ENCODE data around the gene ZDHHC11. TPM values are rescaled to one million over a fixed set of nuclear protein-coding genes. Genes with fewer than 3 reads are reported as not detected.
A peak's percentile ranks its signal among the peaks of the same experiment; 100 is the strongest.
"Not testable (repeated sequence)": the region's sequence is repeated elsewhere in the genome, so short reads cannot be mapped to it uniquely, and the experiment has no call there.

Gene ZDHHC11
- total RNA-seq, 1 donor from 2014 or later, result 10.6 TPM

DNA sequence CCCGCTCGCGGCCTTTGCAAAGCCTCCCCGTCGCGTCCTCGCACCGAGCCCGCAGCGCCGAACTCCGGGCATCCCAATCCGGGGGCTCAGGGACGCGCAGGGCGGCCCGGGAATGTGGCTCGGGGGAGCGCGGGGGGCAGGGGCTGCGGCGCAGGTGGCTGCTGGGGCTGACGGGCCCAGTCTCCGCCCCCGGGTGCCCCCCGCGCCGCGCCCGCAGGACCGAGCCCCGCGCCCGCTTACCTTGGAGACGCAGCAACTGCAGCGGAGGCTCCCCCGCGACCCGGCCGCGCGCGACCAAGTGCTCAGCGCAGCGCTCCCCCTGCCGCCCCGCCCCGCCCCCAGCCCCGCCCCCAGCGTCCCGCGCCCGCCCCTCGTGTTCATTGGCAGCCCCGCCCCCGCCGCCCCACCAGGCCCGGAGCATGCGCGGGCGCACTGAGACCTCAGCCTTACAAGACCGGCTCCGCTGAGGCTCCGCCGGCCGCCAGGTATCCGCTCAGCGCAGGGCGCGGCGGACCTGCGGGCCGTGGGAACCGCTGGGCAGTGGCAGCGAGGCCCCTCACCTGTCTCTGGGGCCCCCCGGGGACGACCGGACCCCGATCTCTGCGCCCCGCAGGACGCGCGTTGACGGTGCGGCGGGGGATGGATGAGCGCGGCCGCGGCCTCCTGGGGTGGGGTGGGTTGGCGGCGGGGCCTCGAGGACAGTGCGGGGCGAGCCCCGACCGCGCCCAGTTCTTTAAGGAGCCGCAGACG, 66.2 kb downstream of the ZDHHC11 start, which contains the start of gene ZDHHC11B:
Gene ZDHHC11B (minus strand): TSS at position 302 of the 750 bp plus-strand sequence. CDS start 17,810 bp downstream, outside the sequence.
- DNase-seq (ENCODE audit: low spot score), result peak; percentile 92
- intact Hi-C loops (cut with DNase I), result loop anchor here (2.0 kb wide), 1 partner anchor 26 kb away; no protein-coding TSS in a partner anchor

DNA sequence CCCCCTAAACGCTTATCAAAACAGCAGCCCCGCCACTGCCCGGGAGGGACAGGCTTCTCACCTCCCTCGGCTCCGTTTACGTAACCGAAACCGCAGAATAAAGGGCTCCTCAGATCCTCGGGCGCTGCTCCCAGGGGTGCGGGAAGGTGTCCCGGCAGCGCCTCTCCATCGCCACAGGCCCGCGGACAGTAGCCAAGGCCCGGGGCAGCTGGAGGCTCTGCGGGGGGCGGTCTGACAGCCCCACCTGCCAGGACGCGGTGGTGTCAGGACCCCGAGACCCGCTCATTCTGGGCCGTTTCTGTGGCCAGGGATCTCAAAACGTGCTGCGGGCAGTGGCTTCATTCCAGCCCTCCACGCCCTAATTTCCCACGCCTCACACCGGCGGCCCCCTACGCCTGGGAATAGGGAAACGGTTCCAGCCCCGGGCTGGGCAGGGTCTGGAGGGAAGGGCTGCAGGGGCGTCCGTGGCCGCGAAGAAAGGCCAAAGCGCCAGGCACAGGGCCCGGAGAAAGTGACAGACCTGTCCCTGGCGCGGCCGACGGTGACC, 66.8 kb downstream of the ZDHHC11 start:
- not testable (repeated sequence) for DNase-seq (ENCODE audit: low spot score)

DNA sequence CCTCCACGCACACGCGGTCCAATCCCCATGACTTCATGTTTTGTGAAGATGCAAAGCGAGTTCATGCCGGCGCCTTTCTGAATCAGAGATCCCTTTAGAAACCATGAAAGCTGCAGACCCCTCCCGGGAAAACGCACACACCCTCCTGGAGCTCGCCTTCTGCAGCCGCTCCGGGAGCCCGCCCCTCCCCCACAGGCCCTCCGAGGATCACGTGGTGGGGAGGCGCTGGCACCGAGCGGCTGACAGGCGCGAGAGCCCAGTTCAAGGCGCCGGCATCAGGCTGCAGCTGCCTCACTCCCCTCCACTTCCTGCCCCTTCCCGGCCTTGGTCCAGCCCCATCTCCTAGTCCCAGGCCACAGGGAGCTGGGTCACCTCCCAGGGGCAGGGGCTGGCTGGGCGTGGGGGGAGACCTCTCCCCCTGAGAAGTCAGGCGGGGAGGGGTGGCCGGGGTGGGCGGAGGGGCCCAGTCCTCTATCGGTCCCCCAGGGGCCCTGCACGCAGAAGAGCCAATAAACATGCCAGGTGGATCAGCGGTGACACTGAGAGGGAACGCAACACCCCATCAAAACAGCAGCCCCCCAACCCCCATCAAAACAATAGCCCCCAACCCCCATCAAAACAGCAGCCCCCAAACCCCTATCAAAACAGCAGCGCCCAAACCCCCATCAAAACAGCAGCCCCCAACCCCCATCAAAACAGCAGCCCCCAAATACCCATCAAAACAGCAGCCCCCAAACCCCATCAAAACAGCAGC, 67.6 kb downstream of the ZDHHC11 start:
- intact Hi-C loops (cut with DNase I); DNase-seq (ENCODE audit: low spot score): not testable (repeated sequence)

More for the DNA sequence above, 66.8 kb downstream of the ZDHHC11 start:
- intact Hi-C loops (cut with DNase I), result loop anchor here (2.0 kb wide), 1 partner anchor 25 kb away; no protein-coding TSS in a partner anchor

GRCh38 chr5:782356-782755, 68.4 kb downstream of the ZDHHC11 start:
- DNase-seq (ENCODE audit: low spot score); intact Hi-C loops (cut with DNase I): not testable (repeated sequence)

DNA sequence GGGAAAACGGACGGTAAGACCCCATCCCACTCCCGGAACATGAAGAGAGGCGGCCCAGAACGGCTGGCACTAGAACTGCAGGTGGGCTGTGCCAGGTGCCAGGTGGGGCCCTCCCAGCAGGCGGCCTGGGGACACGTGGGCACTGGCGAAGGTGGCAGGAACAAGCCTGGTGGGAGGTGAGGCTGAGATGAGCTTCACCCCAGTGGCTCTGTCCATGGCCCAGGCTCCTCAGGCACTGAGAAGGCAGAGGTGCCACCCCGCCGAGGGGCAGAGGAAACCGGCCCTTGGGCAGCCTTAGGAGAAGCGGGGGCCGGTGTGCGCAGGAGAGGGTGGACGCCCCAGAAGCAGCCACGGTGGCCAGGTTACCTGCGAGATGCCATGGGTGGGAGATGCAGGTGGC, 70.2 kb downstream of the ZDHHC11 start:
- DNase-seq (ENCODE audit: low spot score); intact Hi-C loops (cut with DNase I): not testable (repeated sequence)

DNA sequence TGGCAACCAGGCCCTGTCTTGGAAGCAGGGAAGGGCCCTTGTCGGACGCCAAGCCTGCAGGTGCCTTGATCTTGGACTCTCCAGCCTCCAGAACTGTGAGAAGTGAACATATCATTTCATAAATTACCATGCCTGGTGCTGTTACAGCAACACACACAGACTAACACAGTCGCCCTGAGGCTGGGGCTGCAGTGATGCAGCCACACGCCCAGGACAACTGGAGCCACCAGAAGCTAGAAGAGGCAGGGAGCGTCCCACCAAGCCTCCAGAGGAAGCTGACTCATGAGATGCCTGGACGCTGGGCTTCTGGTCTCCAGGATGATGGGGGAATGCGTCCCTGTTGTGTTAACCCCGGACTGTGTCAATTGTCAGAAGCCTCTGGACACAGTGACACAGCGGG, 71.8 kb downstream of the ZDHHC11 start:
- not testable (repeated sequence) for DNase-seq (ENCODE audit: low spot score)
- intact Hi-C loops (cut with DNase I), result loop anchor here (10.0 kb wide), 1 partner anchor 94 kb away; no protein-coding TSS in a partner anchor

GRCh38 chr5:778421-778820, 72.4 kb downstream of the ZDHHC11 start:
- intact Hi-C loops (cut with DNase I), result loop anchor here (10.0 kb wide), 1 partner anchor 94 kb away; no protein-coding TSS in a partner anchor
- DNase-seq (ENCODE audit: low spot score), result not testable (repeated sequence)

- DNase-seq (ENCODE audit: low spot score), result no peak
- intact Hi-C loops (cut with DNase I), result loop anchor here (10.0 kb wide), 1 partner anchor 93 kb away; no protein-coding TSS in a partner anchor
These were observed 73.0 kb downstream of the ZDHHC11 start for GRCh38 chr5:777756-778161.

DNA sequence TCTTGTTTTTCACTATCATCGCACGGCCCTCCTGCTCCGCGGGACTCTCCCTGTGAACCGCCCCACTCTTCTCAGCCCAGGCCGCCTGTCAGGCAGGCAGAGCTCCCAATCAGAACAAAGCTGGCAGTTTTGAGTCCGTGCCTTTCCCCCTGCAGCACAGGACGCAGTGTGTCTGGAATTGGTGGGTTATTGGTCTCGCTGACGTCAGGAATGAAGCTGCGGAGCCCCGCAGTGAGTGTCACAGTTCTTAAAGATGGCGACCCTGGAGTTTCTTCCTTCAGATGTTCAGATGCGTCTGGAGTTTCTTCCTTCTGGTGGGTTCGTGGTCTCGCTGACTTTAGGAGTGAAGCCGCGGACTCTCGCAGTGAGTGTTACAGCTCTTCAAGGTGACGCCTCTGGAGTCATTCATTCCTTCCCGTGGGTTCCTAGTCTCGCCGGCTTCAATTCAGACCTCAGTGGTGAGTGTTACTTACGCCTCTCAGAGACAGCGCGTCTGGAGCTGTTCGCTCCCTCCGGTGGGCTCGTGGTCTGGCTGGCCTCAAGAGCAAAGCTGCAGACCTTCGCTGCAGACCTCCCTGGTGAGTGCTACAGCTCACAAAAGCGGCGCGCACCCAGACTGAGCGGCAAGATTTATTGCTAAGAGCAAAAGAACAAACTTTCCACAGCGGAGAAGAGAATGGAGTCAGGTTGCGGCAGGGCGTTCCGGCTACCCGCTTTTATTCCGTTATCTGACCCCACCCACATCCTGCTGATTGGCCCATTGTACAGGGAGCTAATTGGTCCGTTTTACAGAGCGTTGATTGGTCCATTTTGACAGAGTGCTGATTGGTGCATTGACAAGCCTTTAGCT, 73.7 kb downstream of the ZDHHC11 start:
- intact Hi-C loops (cut with DNase I), result loop anchor here (10.0 kb wide), 1 partner anchor 92 kb away; no protein-coding TSS in a partner anchor
- no peak for DNase-seq (ENCODE audit: low spot score)

GRCh38 chr5:775961-776861, 74.6 kb downstream of the ZDHHC11 start:
- intact Hi-C loops (cut with DNase I), result loop anchor here (10.0 kb wide), 1 partner anchor 91 kb away; no protein-coding TSS in a partner anchor
- no peak for DNase-seq (ENCODE audit: low spot score)

DNA sequence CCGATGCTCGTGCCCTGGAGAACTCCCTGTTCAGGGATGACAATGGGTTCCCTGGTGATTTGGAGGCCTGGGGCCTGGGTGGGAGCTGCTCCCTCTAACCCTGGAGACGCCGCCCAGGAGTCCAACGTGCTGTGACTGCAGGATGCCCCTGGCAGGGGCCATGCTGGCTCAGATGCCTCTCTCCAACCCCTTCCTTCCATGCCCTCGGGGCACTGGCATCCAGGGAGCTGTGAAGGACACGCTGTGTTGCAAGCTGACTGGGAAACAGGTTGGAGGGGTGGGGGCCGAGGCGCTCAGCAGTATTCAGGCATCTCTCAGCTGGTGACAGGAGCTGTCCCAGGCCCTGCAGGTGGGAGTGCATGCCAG, 75.2 kb downstream of the ZDHHC11 start:
- DNase-seq (ENCODE audit: low spot score), result not testable (repeated sequence)
- intact Hi-C loops (cut with DNase I), result loop anchor here (10.0 kb wide), 1 partner anchor 91 kb away; no protein-coding TSS in a partner anchor

DNA sequence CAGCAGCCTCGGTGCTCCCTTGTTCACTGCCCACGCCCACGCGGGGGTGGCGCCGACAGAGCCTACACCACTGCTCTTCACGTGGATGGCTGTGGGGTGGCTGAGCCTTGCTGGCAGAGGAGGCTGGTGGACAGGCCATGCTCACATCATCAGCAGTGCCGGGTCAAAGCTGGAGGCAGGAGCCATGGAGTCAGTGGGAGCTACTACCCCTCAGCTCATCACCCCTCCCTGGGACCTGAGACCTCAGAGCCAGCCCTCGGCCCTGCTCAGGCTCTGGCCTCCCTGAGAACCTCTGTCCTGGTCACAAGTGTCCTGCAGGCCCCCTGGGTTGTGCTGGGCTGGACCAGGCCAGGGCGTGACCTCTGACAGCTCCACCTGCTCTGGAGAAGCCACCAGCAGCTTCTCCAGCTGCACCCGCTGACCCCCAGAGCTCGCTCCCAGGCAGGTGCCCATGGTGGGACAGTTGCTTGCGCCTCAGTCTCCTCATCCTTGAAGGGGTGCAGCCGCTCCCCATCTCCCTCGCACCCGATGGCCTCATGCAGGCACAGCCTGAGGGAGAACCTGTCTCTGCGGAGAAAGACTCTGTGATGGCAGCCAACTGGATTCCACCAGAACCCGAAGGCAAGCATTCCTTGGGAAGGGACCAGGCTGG, 75.8 kb downstream of the ZDHHC11 start:
- not testable (repeated sequence) for DNase-seq (ENCODE audit: low spot score)
- intact Hi-C loops (cut with DNase I), result loop anchor here (10.0 kb wide), 1 partner anchor 90 kb away; no protein-coding TSS in a partner anchor

GRCh38 chr5:774304-774703, 76.5 kb downstream of the ZDHHC11 start:
- not testable (repeated sequence) for DNase-seq (ENCODE audit: low spot score)
- intact Hi-C loops (cut with DNase I), result loop anchor here (10.0 kb wide), 1 partner anchor 90 kb away; no protein-coding TSS in a partner anchor

DNA sequence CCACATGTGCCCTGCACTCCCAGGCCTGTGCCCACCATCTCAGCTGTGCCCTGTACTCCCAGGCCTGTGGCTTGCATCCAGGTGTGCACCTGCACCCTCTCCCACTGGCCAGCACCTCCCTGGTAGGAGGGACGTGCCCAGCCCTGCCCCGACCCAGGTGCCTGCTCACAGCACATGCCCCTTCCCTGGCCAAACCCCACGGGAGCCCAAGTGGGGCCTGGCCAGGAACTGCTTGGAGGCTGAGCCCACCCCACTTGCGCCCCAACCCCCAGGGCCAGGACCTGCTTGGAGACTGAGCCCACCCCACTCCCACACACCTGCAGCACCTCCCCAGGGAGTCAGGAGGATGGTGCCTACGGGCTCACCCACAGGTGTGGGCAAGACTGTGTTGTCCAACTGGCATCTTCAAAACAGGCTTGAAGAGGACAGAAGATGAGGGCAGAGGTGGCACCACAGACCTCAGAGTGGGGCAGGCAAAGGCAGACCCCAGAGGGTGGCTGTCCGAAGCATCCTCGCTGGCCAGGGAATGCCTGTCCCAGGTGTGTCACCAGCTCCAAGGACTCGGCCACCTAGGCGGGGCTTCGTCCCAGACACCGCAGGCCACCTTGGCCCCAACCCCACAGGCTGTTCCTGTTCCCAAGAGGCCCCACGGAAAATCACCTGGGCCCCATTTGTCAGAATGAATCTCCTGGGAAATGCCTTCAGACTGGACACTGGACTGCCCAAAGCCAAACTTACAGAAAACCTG, 77.1 kb downstream of the ZDHHC11 start:
- intact Hi-C loops (cut with DNase I), result loop anchor here (10.0 kb wide), 1 partner anchor 89 kb away; no protein-coding TSS in a partner anchor
- no peak for DNase-seq (ENCODE audit: low spot score)

DNA sequence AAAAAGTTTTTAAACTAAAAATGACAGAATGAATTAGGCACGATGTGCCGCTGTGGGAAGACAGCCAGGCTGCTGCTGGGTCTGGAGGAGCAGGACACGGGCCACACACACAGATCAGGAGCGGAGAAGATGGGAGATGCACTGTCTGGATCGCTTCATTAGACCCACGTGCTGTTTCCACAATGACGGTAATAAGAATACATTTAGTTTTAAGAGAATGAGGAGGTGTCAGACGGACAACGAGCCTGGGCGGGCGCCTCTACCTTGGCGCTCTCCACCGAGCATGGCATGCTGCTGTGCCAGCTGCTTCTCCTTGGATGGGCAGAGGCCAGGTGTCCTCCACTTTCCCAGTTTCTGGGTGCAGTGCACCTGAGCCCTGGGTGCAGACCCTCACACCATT, 77.9 kb downstream of the ZDHHC11 start:
- DNase-seq (ENCODE audit: low spot score), result peak; percentile 74
- intact Hi-C loops (cut with DNase I), result loop anchor here (10.0 kb wide), 1 partner anchor 88 kb away; no protein-coding TSS in a partner anchor

- peak; percentile 39 for DNase-seq (ENCODE audit: low spot score)
These were observed 78.3 kb downstream of the ZDHHC11 start for GRCh38 chr5:772547-772890.

More at GRCh38 chr5:772547-772890, 78.3 kb downstream of the ZDHHC11 start:
- intact Hi-C loops (cut with DNase I), result loop anchor here (10.0 kb wide), 1 partner anchor 88 kb away; no protein-coding TSS in a partner anchor

All from cardiac septum (tissue), 1 donor.